CD4-positive, alpha-beta T cell (primary cell): ENCODE measurements around the gene ABCG1. TPM values are rescaled to one million over a fixed set of nuclear protein-coding genes. Genes with fewer than 3 reads are reported as not detected.

Experiments used
- ATAC-seq: fragments of 200-7000 bp; cut with Tn5 transposase; one replicate; pipeline ENCODE4 v1.10.0; 2022; ENCODE audit warnings: mild to moderate bottlenecking; ENCODE audit not compliant: poor library complexity
- CTCF ChIA-PET: fragments of 350-600 bp; sonication (Branson Sonifier 250); formaldehyde crosslinking; loops from one replicate; lab custom pipeline; 2021; ENCODE audit warnings: antibody characterized with exemption, inconsistent platforms; lab: Charles Lee
- POLR2A ChIA-PET: fragments of 350-600 bp; sonication (Branson Sonifier 250); formaldehyde crosslinking; loops from one replicate; lab custom pipeline; 2021; ENCODE audit warnings: antibody characterized with exemption, inconsistent platforms; lab: Charles Lee
- DNase-seq, 14 experiments: peaks; one replicate each; pipeline ENCODE4 v3.0.0-alpha.2; 2013 to 2020; ENCODE audit warnings: mixed read lengths in 2 of 14
- H3K27ac ChIP-seq, 2 donors: one replicate each; pipeline versions ENCODE4 v1.5.1 to v1.7.0; 2013; ENCODE audit warnings: low read length in 2 of 2, low read depth in 1 of 2, mild to moderate bottlenecking in 1 of 2
- H3K27me3 ChIP-seq, 2 experiments: 1 replicate in 1 of 2; 2 replicates in 1 of 2; pipeline versions ENCODE4 v1.6.1 to v1.7.0; 2013; ENCODE audit warnings: low read length in 2 of 2, control low read depth in 1 of 2, mild to moderate bottlenecking in 1 of 2, moderate library complexity in 1 of 2; ENCODE audit not compliant: insufficient read depth in 2 of 2, control insufficient read depth in 1 of 2
- H3K36me3 ChIP-seq: one replicate; pipeline ENCODE4 v1.6.1; 2013; ENCODE audit warnings: low read length, control low read depth; ENCODE audit not compliant: insufficient read depth
- H3K4me1 ChIP-seq: one replicate; pipeline ENCODE4 v1.6.1; 2013; ENCODE audit warnings: low read length, control low read depth; ENCODE audit not compliant: insufficient read depth
- H3K4me3 ChIP-seq: one replicate; pipeline ENCODE4 v1.5.1; 2013; ENCODE audit warnings: mild to moderate bottlenecking, low read length, moderate library complexity
- H3K9me3 ChIP-seq, 2 experiments: 1 replicate in 1 of 2; 2 replicates in 1 of 2; pipeline versions ENCODE4 v1.6.1 to v1.7.0; 2013; ENCODE audit warnings: low read length in 2 of 2, mild to moderate bottlenecking in 2 of 2, control low read depth in 1 of 2, moderate library complexity in 1 of 2; ENCODE audit not compliant: control insufficient read depth in 1 of 2, insufficient read depth in 1 of 2
- H3K27ac Mint-ChIP-seq: one replicate; pipeline ENCODE4 v1.8.0; 2020; ENCODE audit warnings: mixed read lengths
- H3K27me3 Mint-ChIP-seq: one replicate; pipeline ENCODE4 v1.8.0; 2021; ENCODE audit warnings: mixed read lengths
- H3K36me3 Mint-ChIP-seq: one replicate; pipeline ENCODE4 v1.8.0; 2021; ENCODE audit warnings: low read depth, mixed read lengths
- H3K4me1 Mint-ChIP-seq: one replicate; pipeline ENCODE4 v1.8.0; 2021; ENCODE audit warnings: low read depth, mixed read lengths
- H3K4me3 Mint-ChIP-seq: one replicate; pipeline ENCODE4 v1.8.0; 2020; ENCODE audit warnings: mild to moderate bottlenecking, mixed read lengths
- H3K9me3 Mint-ChIP-seq: one replicate; pipeline ENCODE4 v1.8.0; 2020; ENCODE audit warnings: mixed read lengths
- CTCF ChIP-seq: fragments of 200-600 bp; IDR thresholded peaks from one replicate; pipeline ENCODE4 v1.8.0; 2022; ENCODE audit warnings: antibody characterized with exemption, mild to moderate bottlenecking
- intact Hi-C, 2 experiments: fragments of 100-400 bp; cut with DNase I in 1 of 2; cut with micrococcal nuclease in 1 of 2; formaldehyde crosslinking; loops; one replicate each; pipeline versions ENCODE4 v1.15.1 to v1.9.0; 2023 to 2025; cut with DNase I, micrococcal nuclease
- total RNA-seq, 174 experiments: library from RNA in 2 of 174; stranded (reverse) in 2 of 174; gene quantifications; one replicate each; pipeline ENCODE4 v1.2.3 and lab custom pipeline; 2021 to 2026

Gene ABCG1
- total RNA-seq, 2 experiments from 2014 or later, result 109 to 116 TPM

- no peak overlapping the region for H3K4me3 ChIP-seq
- CTCF ChIA-PET, result no interaction called here
- H3K27ac Mint-ChIP-seq, result no peak overlapping the region
Observed at GRCh38 chr21:42320791-42321190, 101.9 kb downstream of the ABCG1 start.

GRCh38 chr21:42321231-42321630, 102.3 kb downstream of the ABCG1 start:
- Histone ChIP-seq H3K4me1 (peaks cover 7% of the 10 kb centered on the region), H3K27ac (no peak overlapping the region), H3K27me3 (no peaks in the 10 kb centered on the region), H3K36me3 (no peaks in the 10 kb centered on the region), H3K4me3 (no peak overlapping the region), H3K9me3 (no peaks in the 10 kb centered on the region)
- no peaks in the 10 kb centered on the region for H3K9me3 Mint-ChIP-seq
- peaks cover 11% of the 10 kb centered on the region for H3K27me3 Mint-ChIP-seq
- ATAC-seq, result no peak
- DNase-seq, result peak in 1 of 14 experiments; percentile 29
- ChIA-PET POLR2A (no interaction called here), CTCF (no interaction called here)
- intact Hi-C loops, result no loop called here
- no peak for TF ChIP-seq CTCF
- H3K36me3 Mint-ChIP-seq, result no peaks in the 10 kb centered on the region
- no peaks in the 10 kb centered on the region for H3K4me1 Mint-ChIP-seq
- no peak overlapping the region for H3K4me3 Mint-ChIP-seq
- no peak overlapping the region for H3K27ac Mint-ChIP-seq

More at GRCh38 chr21:42320791-42321190, 101.9 kb downstream of the ABCG1 start:
- POLR2A ChIA-PET, result no interaction called here
- no peaks in the 10 kb centered on the region for H3K9me3 Mint-ChIP-seq
- ATAC-seq, result no peak
- Histone ChIP-seq H3K9me3 (no peaks in the 10 kb centered on the region), H3K27ac (no peak overlapping the region), H3K27me3 (no peaks in the 10 kb centered on the region), H3K4me1 (peaks cover 7% of the 10 kb centered on the region), H3K36me3 (no peaks in the 10 kb centered on the region)
- DNase-seq, result no peak
- no peak for TF ChIP-seq CTCF
- H3K27me3 Mint-ChIP-seq, result peaks cover 11% of the 10 kb centered on the region
- no peaks in the 10 kb centered on the region for H3K36me3 Mint-ChIP-seq
- intact Hi-C loops, result no loop called here
- no peaks in the 10 kb centered on the region for H3K4me1 Mint-ChIP-seq
- H3K4me3 Mint-ChIP-seq, result no peak overlapping the region

GRCh38 chr21:42321845-42322244, 102.9 kb downstream of the ABCG1 start:
- H3K36me3 Mint-ChIP-seq, result no peaks in the 10 kb centered on the region
- intact Hi-C loops, result no loop called here
- Histone ChIP-seq H3K9me3 (no peaks in the 10 kb centered on the region), H3K27me3 (no peaks in the 10 kb centered on the region), H3K4me1 (peaks cover 7% of the 10 kb centered on the region), H3K27ac (no peak overlapping the region), H3K4me3 (no peak overlapping the region), H3K36me3 (no peaks in the 10 kb centered on the region)
- ChIA-PET CTCF (no interaction called here), POLR2A (no interaction called here)
- H3K4me3 Mint-ChIP-seq, result no peak overlapping the region
- DNase-seq, result peak in 1 of 14 experiments; percentile 30
- H3K27ac Mint-ChIP-seq, result no peak overlapping the region
- H3K9me3 Mint-ChIP-seq, result no peaks in the 10 kb centered on the region
- ATAC-seq, result no peak
- no peaks in the 10 kb centered on the region for H3K4me1 Mint-ChIP-seq
- H3K27me3 Mint-ChIP-seq, result peaks cover 11% of the 10 kb centered on the region
- no peak for TF ChIP-seq CTCF
